HepG2 (cell line): ENCODE data around the gene MGAT5. TPM values are rescaled to one million over a fixed set of nuclear protein-coding genes. Genes with fewer than 3 reads are reported as not detected.
A peak's percentile ranks its signal among the peaks of the same experiment; 100 is the strongest.

Experiments
- DNMT1 ChIP-seq: sonication (generic); formaldehyde crosslinking; IDR thresholded peaks from 2 replicates; pipeline ENCODE4 v1.5.1; 2020; ENCODE audit warnings: mild to moderate bottlenecking, missing genetic modification reagents
- GTF2F1 ChIP-seq: fragments of 150-350 bp; IDR thresholded peaks from 2 replicates; pipeline ENCODE4 v1.6.1; 2014; ENCODE audit warnings: low read length
- HOXA3 ChIP-seq: sonication (generic); formaldehyde crosslinking; IDR thresholded peaks from 2 replicates; pipeline ENCODE4 v1.5.0; 2020; ENCODE audit warnings: missing genetic modification reagents
- MAFK ChIP-seq, 2 experiments: IDR thresholded peaks in 1 of 2; conservative IDR thresholded peaks in 1 of 2; 2 replicates each; pipeline ENCODE4 v1.6.1; 2011; ENCODE audit warnings: improper control_type of control experiment in 2 of 2, low read length in 2 of 2
- NKX3-1 ChIP-seq: sonication (generic); formaldehyde crosslinking; IDR thresholded peaks from 2 replicates; pipeline ENCODE4 v1.5.0; 2020; ENCODE audit warnings: missing genetic modification reagents
- TFE3 ChIP-seq: IDR thresholded peaks from 2 replicates; pipeline ENCODE4 v1.6.1; 2016
- TGIF2 ChIP-seq: IDR thresholded peaks from 2 replicates; pipeline ENCODE4 v1.6.1; 2016; ENCODE audit warnings: control low read depth, missing compliant biosample characterization
- THRA ChIP-seq: sonication (generic); formaldehyde crosslinking; IDR thresholded peaks from 2 replicates; pipeline ENCODE4 v1.4.0; 2020; ENCODE audit warnings: missing genetic modification reagents, borderline replicate concordance
- ZBTB26 ChIP-seq: IDR thresholded peaks from 2 replicates; pipeline ENCODE4 v1.6.1; 2016; ENCODE audit warnings: missing compliant biosample characterization, missing genetic modification reagents, borderline replicate concordance
- ZFP36L2 ChIP-seq: sonication (generic); formaldehyde crosslinking; IDR thresholded peaks from 2 replicates; pipeline ENCODE4 v1.4.0; 2020; ENCODE audit warnings: missing genetic modification reagents
- ZNF256 ChIP-seq: sonication (generic); formaldehyde crosslinking; conservative IDR thresholded peaks from 2 replicates; pipeline ENCODE4 v1.4.0; 2020; ENCODE audit warnings: missing genetic modification reagents
- ZNF281 ChIP-seq: sonication (generic); formaldehyde crosslinking; IDR thresholded peaks from 2 replicates; pipeline ENCODE4 v1.4.0; 2020; ENCODE audit warnings: missing genetic modification reagents, borderline replicate concordance
- ZNF296 ChIP-seq: sonication (generic); formaldehyde crosslinking; conservative IDR thresholded peaks from 2 replicates; pipeline ENCODE4 v1.5.0; 2020; ENCODE audit warnings: mild to moderate bottlenecking, missing genetic modification reagents
- ZNF329 ChIP-seq: sonication (generic); formaldehyde crosslinking; IDR thresholded peaks from 2 replicates; pipeline ENCODE4 v1.9.0; 2021; ENCODE audit warnings: low read depth, mild to moderate bottlenecking, missing genetic modification reagents
- ZNF343 ChIP-seq: sonication (generic); formaldehyde crosslinking; IDR thresholded peaks from 2 replicates; pipeline ENCODE4 v1.4.0; 2020; ENCODE audit warnings: mild to moderate bottlenecking, missing genetic modification reagents
- ZNF569 ChIP-seq: sonication (generic); formaldehyde crosslinking; IDR thresholded peaks from 2 replicates; pipeline ENCODE4 v1.5.0; 2020; ENCODE audit warnings: mild to moderate bottlenecking, missing genetic modification reagents, moderate library complexity, borderline replicate concordance
- ZNF577 ChIP-seq: sonication (generic); formaldehyde crosslinking; IDR thresholded peaks from 2 replicates; pipeline ENCODE4 v1.4.0; 2020; ENCODE audit warnings: mild to moderate bottlenecking, low read depth, missing genetic modification reagents, borderline replicate concordance
- ZNF776 ChIP-seq: sonication (generic); formaldehyde crosslinking; IDR thresholded peaks from 2 replicates; pipeline ENCODE4 v1.4.0; 2020; ENCODE audit warnings: mild to moderate bottlenecking, missing genetic modification reagents
- ZNF780A ChIP-seq: sonication (generic); formaldehyde crosslinking; IDR thresholded peaks from 2 replicates; pipeline ENCODE4 v1.8.0; 2022; ENCODE audit warnings: mild to moderate bottlenecking, missing genetic modification reagents, moderate library complexity
- ZNF782 ChIP-seq: sonication (generic); formaldehyde crosslinking; IDR thresholded peaks from 2 replicates; pipeline ENCODE4 v1.4.0; 2020; ENCODE audit warnings: missing genetic modification reagents, mild to moderate bottlenecking, borderline replicate concordance
- ZSCAN5A ChIP-seq: sonication (generic); formaldehyde crosslinking; IDR thresholded peaks from 2 replicates; pipeline ENCODE4 v1.8.0; 2022; ENCODE audit warnings: mild to moderate bottlenecking, missing genetic modification reagents, borderline replicate concordance
- polyA plus RNA-seq, 8 experiments: library from polyadenylated mRNA; depleted of rRNA in 3 of 8; stranded (reverse) in 7 of 8; unstranded in 1 of 8; fragments of >200 nt; fragmentation: Illumina TruSeq in 4 of 8; extraction: Trizol in 4 of 8; gene quantifications; 2 replicates each; pipeline versions ENCODE4 v1.2.1 to v1.2.3, GENCODE V29; 2011 to 2016; ENCODE audit warnings: low read depth in 4 of 8, missing spikeins in 1 of 8, mixed read lengths in 1 of 8; ENCODE audit not compliant: insufficient read depth in 1 of 8
- total RNA-seq, 5 experiments: library from RNA; depleted of rRNA; stranded (reverse); fragments of >200 nt; fragmentation: Illumina TruSeq; extraction: Trizol; gene quantifications; 2 replicates each; pipeline ENCODE4 v1.2.3, GENCODE V29; 2016; ENCODE audit warnings: low read depth in 1 of 5

MGAT5 gene
- total and polyA plus RNA-seq, 2 of the 13 experiments (the other 11 are each of a cell fraction or from before 2014, with no cell fraction given), result 33.1 to 60.2 TPM

- TF ChIP-seq TFE3, result peak; percentile 81
- TF ChIP-seq ZNF776 (CRISPR knock-in tag), result peak; percentile 60; the same call in 1 of the 2 replicates
- TF ChIP-seq NKX3-1 (CRISPR knock-in tag), result peak; percentile 92
- no peak; the same call in 1 of the 2 replicates for TF ChIP-seq ZNF780A (CRISPR knock-in tag)
- 0 out of 2 replicates have a peak, but pooled peaks have one; percentile 73 for TF ChIP-seq ZNF256
- TF ChIP-seq TGIF2 (CRISPR knock-in tag), result peak; percentile 97
- TF ChIP-seq GTF2F1, result no peak
- TF ChIP-seq ZNF281, result peak; percentile 59; the same call in 1 of the 2 replicates
- no peak for TF ChIP-seq ZNF569
- no peak for TF ChIP-seq ZNF782 (CRISPR knock-in tag)
- TF ChIP-seq THRA (CRISPR knock-in tag), result peak; percentile 96; the same call in 1 of the 2 replicates
- no peak for TF ChIP-seq ZNF296 (CRISPR knock-in tag)
- TF ChIP-seq DNMT1 (CRISPR knock-in tag), result no peak
- peak; percentile 2; the same call in 1 of the 2 replicates for TF ChIP-seq ZBTB26 (CRISPR knock-in tag)
- TF ChIP-seq ZNF329, result no peak
- peak; percentile 58 to 65 for TF ChIP-seq MAFK (conservative IDR thresholded peaks at IDR 0.05 in 1 of 2, IDR thresholded peaks at IDR 0.05 in 1 of 2; ENCODE audit: low read length in 2 of 2)
- TF ChIP-seq ZNF343, result 0 out of 2 replicates have a peak, but pooled peaks have one; percentile 54
- TF ChIP-seq ZSCAN5A (CRISPR knock-in tag), result peak; percentile 95; the same call in 1 of the 2 replicates
- no peak for TF ChIP-seq ZFP36L2 (CRISPR knock-in tag)
- TF ChIP-seq ZNF577 (CRISPR knock-in tag), result no peak
- TF ChIP-seq HOXA3 (CRISPR knock-in tag), result peak; percentile 86
Measured at GRCh38 chr2:134411828-134412638, 158.2 kb downstream of the MGAT5 start (continued).
